Gastrocnemius medialis (tissue), 4 donors: ENCODE results near the gene PCDHGA8.

ENCODE experiments used
- CTCF ChIP-seq, 5 experiments: fragments of 450-650 bp in 3 of 5; fragments of 200-600 bp in 2 of 5; sonication (generic) in 2 of 5; IDR thresholded peaks in 4 of 5; conservative IDR thresholded peaks in 1 of 5; 1 replicate in 4 of 5; 2 replicates in 1 of 5; pipeline ENCODE4 v1.5.1; 2016 to 2019; ENCODE audit warnings: antibody characterized with exemption in 5 of 5, mild to moderate bottlenecking in 3 of 5, moderate library complexity in 3 of 5
- POLR2A ChIP-seq, 2 donors: fragments of 450-650 bp; IDR thresholded peaks; one replicate each; pipeline ENCODE4 v1.6.1; 2017; ENCODE audit warnings: antibody characterized with exemption in 2 of 2, mild to moderate bottlenecking in 2 of 2, moderate library complexity in 2 of 2

GRCh38 chr5:141349917-141350619 lies 42.4 kb upstream of the PCDHGA8 start, which contains the start of gene PCDHGB1:
- TF ChIP-seq POLR2A (IDR thresholded peaks at IDR 0.05) (no peak), CTCF (IDR thresholded peaks at IDR 0.05 in 4 of 5, conservative IDR thresholded peaks at IDR 0.05 in 1 of 5) (peak in 4 of 5 experiments; percentile 18 to 53 (median 38))
